Activated CD4-positive, alpha-beta T cell treated with anti-CD3 and anti-CD28 coated beads, Interleukin-2, amount 50 U/mL, for 1 hour (primary cell): ENCODE measurements around the gene NF2.
A peak's percentile ranks its signal among the peaks of the same experiment; 100 is the strongest.

Source experiments
- DNase-seq: peaks from one replicate; pipeline ENCODE4 v3.0.0-alpha.2; 2020

Gene NF2

DNA sequence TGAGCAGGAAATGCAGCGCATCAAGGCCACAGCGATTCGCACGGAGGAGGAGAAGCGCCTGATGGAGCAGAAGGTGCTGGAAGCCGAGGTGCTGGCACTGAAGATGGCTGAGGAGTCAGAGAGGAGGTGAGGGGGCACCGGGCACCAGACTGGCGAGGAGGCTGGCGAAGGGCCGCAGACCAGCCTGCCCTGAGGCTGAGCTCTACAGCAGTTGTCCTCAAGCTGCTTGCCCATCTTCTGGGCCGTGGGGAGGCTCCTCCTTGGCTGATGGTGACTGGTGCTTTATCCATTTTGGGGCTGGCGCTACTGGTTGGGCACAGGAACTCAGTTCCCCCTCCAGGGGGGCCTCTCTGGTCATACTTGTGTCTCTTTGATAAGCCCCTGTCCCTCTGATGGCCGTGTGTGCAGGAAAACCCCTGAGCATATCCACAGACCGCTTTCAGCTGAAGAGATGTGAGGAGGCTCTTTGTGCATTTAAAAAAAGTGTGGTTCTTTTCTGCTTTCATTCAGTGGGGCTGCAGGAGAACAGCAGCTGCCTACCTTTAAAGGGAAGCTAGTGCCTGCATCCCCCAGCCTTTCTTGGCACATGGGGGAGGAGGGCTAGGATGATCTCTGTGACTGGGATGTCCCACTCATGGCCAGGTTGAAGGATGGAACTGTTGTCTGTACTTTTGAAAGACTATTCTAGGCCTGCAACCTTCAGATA, 70.1 kb downstream of the NF2 start:
- no peak for DNase-seq

DNA sequence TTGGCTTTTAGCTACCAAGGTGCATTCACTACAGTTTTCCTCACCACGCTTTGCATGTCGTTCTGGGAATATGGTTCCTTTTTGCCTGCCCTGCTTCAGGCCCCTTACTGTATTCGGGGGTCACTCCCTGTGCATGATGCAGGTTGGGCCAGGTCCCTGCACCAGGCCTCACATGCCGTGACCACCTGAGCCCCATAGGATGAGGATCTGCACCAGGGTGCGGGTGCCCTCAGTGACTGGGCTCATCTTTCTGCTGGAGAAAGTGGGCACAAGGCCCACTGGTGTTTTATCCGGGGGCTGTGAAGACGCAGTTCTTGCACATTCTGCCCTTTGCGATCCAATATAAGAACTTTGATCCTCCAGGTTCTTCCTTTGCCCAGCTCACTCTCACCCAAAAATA, 70.7 kb downstream of the NF2 start:
- no peak for DNase-seq

DNA sequence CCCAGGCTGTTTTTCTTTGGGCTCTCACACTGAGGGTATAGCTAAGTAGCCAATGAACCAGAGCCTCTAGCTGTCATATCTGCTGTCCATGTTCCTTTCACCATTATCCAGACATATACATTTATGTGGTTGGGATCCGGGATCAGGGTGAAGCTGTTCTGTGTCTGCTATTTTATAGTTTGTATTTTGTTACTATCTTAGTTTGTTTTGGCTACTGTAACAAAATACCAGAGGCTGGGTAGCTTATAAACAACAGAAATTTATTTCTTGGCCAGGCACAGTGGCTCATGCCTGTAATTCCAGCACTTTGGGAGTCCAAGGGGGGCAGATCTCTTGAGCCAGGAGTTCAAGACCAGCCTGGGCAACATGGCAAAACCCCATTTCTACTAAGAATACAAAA, 75.9 kb downstream of the NF2 start:
- no peak for DNase-seq

DNA sequence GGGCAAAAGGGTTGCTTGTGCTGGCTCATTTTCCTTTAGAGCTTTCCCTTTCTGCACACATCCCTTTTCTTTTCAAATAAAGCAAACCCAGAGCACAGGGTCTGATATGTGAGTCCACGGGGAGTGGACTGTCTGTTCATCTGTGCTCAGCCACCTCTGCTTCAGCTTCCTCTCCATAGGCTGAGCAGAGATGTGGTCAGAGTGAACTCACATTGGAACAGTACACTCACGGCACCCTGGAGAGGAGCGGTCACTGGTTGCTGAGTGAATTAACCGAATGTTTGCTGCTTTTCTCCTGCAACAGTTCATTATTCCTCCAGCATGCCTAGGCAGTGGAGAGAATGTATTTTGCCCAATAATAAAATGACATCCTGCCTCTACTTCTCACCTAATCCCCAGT, 80.1 kb downstream of the NF2 start:
- DNase-seq, result no peak

DNA sequence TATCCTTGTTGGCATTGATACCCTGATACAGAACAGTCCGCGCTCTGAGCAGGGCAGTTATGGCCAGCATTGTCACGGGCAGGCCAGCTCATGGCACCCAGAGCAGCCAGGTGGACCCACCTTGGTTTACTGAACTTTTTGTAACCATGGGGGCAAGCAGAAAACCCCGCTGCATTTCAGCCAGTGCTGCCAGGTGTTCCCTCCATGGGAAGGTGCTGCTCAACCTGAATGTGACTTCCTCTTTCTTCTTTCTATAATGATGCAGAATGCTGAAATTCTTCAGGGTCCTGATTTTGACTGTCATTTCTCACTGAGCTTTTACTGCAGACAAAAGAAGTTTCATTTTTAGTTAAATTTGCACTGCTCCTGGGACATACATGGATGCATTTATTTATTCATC, 80.8 kb downstream of the NF2 start:
- DNase-seq, result no peak

DNA sequence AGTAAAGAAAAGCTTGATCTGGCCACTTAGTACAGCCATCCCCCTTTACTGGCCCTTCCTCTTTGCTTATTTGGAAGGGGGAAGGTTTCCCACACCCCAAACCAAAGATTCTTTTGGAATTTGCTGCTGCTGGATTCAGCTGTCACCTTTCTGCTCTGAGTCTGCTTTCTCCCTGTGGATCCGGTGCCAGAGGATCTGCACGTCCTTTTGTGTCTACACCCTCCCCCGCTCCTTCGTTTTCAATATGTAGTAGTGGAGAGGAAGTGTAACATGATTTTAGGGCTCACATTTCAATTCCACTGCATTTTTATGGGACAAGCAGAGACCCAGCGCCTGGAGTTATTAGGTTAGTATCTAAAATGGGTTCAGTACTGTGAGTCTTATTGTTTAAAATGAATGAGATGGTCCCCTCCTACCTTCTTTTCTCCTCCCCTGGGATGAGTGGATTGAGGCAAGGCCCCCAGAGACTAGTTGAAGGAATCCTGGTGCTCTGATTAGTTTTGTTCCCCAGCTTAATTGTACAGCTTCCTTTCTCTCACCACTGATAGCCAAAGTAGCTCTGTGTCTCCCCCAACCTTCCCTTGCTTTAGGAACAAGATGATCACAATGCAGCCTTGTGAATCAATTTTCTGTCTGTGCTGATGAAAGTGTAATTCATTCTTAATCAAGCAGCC, 85.9 kb downstream of the NF2 start:
- no peak for DNase-seq

DNA sequence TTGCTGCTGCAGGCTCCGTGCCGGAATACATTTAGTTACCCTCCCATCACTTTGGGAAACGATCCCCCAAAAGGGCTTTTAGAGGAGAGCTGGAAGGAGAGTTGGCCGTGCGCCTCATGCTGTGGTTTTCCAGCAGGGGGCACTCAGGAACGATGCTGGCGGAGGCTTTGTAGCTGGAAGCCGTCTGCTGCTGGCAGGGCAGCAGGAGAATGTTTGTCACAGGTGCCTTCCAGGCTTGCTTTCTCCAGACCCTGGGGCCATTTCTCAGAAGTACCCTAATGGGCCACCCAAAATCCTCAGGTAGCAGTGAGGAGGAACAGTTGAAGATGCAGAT, 86.4 kb downstream of the NF2 start:
- peak; percentile 38 for DNase-seq

DNA sequence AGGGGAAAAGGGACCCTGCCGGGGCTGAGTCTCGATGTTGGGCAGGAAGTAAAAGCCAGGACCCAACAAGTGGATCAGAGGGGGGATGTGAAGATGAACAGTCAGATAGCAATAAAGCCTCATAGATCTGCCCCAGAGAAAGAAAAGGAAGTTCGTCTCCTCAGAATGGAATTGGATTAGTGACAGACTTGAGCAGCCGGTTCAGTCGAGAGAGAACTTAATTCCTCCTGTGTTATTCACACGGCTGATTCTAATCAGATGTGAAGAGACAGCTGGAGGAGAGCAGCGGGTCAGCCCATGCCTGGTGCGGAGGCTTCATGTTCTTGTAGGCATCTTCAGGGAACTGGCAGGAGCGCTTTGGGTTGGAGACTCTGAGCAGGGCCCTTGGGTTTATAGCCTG, 87.0 kb downstream of the NF2 start:
- no peak for DNase-seq

DNA sequence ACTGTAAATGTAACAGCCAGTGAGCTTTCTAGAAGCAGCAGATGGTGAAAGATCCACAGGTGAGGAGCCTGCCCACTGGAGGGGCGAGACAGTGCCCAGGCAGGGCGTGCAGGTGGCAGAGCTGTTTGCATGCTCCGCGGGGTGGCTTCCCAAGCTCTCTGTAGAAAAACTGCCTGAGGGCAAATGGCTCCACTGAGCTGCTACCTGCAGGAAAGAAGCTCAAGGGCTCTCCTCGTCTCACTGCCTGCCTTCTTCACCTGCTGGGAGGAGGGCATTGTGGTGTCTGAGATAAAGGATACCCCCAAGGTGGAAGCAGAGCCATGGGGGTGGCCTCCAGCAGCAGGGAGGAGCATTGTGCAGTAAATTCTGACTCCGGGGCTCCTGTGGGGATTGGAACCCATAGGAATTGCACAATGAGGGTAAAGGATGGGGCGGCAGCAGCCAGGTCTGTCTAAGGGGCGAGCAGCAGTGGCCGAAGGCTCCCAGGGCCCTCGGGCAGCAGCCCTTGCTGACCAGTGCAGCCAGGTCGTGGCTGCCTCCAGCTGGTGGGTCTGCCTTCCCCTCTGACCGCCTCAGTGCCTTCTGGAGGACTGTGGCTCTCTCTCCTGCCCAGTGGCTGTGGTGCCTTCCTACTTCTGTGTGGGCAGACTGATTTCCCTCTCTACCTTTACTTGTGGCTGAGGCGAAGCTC, 88.3 kb downstream of the NF2 start:
- DNase-seq, result no peak

DNA sequence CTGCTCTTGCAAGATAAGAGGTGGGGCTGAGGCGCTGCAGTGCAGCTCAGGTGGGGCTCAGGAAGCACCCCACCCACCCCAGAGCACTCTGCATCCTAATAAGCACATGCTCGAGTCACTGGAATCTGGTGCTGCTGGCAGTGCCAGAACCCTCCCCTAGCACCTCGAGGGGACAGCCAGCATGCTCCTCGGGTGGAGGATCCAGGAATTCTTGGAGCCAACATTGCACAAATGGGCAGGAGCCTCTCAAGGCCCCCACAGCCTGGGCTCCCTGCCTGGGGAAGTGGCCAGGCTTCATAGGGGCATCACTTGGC, 88.9 kb downstream of the NF2 start:
- no peak for DNase-seq

DNA sequence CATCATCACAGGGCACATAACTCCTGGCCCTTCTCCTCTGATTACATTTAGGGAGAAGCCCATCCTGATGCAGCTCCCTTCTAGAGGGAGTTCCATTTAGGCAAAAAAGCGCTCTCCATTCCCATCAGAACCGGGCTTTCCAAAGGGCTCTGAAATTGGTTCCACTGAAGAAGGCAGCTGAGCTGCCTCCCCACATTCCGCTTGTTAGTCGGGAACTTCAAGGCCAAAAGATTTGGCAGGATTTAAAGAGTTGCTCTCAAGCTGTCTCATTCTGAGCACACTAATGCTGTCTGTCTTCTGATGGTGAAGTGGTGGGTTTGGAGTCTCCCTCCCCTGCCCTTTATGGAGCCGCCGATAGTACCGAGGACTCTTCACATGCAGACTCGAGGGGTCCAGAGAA, 89.7 kb downstream of the NF2 start:
- no peak for DNase-seq

DNA sequence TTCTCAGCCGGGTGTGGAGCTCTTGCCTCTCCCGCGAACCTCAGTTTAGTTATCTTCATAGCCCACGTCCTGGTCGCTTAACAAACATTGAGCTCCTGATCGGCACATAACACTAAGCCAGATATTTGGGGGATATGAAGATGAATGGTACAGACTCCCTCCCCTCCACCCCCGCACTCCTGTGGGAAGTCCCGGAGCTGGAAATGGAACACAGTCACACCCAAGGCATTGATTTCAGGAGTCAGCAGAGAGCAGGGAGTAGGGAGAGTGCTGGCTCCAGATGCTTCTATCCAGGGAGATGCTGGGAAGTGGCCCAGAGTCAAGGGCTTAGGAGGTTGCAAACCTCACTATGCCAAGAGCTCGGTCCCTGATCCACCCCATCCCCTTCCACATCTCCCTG, 90.2 kb downstream of the NF2 start:
- DNase-seq, result no peak

DNA sequence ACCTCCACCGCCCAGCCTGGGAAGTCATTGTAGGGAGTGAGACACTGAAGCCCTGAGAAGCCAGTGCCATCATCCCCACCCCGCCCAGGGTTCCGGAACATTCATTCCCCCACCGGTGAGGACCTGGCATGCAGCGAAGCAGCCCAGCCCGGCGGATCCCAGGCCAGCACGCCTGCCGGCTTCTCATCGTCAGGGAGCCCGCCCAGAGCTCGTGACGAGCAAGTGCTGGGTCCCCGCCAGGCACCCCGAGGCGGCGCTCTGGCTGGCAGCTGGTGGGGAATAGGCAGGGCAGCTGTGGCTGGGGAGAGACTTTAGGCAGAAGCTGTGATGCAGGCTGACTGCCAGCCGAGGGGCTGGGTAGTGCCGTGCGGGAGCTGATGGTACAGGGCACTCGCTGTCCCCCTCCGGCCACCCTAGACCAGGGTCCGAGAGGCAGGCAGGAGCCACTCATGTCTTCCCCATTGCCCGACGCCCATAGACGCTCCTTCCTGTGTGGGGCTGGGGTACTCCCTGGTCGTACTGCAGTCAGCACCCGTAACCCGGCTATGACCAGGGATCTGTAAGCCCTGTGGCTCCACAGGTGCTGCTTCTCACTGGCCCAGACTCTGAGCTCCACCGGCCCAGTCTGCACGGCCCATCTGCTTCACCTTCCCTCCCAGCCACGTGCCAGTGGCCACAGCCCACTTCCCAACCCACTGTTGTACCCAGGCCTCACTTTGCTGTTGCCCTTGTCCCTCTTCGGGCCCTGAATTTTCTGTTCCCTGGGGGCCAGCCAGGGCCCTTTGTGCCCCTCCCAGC, 91.9 kb downstream of the NF2 start:
- DNase-seq, result no peak

DNA sequence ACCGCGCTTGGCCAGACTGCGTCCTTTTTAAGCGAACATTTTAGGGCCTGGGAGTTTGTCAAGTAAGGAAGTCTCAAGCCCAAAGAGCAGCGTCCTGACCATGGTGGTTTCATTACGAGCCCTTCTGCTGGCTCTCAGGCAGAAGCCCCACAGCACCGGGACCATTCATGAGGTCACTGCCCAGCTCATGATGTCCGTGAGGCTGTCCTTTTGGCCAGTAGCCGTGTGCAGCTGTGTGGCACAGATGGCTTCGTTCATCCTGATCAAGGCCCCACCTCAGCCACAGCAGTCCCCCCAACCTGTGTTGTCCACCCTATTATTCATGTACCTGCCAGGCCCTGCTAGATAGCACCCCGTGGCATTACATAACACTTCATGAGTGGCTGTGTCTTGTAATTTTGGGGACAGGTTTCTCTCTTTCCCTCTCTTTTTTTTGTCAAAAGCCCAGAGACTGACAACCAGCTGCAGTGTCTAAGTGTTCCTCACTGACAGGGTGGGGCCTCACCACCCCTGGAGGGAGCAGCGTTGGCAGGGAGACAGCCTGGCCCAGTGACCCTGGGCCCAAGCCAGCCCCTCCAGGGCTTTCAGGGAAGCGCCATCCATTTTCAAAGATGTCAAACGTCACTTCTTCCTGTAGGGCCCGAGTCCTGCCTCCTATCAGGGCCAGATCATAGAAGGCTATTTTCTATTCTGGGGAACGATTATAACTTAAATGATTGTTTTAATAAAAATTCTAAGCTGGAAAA, 94.6 kb downstream of the NF2 start:
- DNase-seq, result no peak

DNA sequence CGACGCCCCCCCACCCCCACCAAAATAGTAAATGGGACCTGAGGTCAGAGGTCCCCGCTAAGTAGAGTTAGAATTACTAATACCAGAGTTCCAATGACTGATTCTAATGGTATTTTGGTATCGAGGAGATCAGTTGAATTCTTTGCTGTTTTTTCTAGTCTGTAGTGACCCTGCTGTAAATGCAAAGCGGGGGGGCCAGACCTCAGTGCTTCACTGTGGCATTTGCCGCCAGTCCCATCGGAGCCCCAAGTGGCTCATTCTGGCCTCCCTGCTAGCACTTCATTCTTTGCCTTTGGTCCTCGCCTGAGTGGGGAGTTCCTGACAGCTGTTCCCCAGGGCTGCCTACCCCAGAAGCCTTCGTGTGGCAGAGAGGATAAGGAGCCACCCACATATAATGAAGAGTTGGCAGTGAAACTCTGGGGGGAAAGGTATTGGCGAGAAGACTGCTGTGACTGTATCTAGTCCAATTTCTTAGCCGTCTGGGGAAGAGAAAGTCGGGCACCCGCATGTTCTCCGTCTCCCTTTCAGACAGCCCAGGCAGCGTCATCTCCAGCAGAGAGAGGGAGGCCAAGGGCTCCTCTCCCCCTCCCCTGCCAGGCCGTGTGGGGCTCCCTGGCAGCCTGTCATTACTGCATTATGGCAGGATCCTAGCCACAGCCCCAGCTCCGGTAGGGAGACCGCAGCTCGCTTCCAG, 96.9 kb downstream of the NF2 start:
- DNase-seq, result no peak

DNA sequence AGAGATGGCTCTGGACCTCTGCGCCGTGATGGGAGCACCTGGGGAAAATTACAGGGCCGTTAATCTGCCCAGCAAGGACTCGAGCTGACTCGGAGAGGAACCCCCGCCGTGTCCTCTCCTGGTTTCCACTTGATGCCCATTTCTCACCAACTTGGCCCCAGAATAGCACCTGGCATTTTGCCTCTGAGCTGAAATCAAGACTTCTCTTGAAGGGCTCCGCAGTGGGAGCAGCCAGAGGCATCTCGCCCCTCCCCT, 97.4 kb downstream of the NF2 start:
- DNase-seq, result no peak

DNA sequence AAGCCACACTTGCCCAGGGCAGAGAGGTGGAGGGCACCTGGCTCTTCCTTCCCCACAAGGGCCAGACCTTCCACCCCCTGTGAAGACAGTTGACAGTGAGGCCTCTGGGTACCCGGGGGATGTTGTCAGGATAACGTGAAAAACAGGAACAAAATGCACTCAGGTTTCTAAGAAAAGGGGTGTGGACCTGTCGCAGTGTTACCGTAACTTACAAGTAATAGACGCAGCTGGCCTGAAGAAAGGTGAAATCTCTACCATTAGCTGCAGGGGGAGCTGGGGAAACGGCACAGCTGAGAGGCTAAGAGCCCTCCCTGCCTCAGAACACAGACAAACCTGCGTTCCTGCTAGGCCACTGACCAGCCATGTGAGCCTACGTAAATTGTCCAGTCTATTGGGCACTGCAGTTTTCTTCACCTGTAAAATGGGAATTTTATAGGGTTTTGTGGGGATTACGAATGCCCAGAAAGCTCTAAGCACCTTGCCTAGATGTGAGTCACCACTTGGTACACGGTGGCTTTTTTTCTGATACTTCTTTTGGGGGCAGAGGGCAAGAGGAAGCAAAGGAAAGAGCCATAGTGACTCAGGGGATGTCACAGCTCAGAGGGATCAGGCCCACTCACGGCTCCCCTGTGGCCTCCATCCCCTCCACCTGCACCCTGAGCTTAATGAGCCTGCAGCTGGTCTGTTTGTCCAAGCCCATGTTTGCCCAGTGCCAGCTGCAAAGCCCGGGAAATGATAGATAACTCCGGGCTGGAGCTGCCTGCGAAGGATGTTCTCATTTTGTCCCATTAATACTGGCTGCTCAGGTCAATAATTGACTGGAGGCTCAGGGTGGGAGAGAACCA, 97.9 kb downstream of the NF2 start:
- peak; percentile 6 for DNase-seq

DNA sequence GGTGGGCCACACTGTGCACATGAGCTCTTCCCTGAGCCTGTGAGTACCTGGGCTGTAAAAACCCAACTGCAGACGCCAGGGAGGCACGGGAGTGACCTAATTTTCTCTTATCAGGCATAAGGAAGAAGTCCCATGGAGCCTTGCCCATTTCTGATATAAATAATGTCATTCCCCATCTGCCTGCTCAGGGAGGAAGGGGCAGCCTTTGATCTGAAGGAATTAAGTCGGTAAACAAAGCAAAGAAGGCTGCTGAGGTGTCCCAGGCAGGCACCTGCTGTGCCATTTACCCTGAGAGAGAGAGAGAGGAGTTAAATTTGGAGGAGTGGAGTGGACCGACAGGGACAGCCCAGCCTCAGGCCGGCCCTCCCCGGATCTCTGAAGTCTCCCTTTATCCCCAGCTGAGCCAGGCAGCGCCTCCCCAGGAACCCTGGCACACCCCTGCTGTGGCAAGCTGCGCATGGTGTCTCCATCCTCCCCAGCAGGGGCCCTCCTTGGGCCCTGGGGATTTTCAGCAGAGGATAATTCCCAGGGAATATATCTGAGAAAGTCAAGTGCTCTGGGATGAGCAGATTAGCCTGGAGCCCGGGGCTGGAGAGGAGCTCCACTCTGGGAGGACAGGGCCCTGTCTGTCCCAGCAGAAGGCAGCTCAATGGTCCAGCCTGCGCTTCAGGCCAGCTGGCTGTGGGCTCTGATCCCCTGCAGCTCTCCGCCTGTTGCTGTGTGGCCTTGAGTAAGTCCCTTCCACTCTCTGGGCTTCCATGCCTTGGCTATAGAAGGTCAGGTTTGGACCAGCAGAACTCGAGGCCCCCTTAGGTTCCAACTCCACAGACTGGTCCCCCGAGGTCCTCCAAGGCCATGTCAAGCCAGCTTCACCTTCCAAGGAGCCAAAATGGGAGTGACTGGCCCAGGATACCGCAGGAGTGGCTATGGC, 98.8 kb downstream of the NF2 start:
- DNase-seq, result no peak

DNA sequence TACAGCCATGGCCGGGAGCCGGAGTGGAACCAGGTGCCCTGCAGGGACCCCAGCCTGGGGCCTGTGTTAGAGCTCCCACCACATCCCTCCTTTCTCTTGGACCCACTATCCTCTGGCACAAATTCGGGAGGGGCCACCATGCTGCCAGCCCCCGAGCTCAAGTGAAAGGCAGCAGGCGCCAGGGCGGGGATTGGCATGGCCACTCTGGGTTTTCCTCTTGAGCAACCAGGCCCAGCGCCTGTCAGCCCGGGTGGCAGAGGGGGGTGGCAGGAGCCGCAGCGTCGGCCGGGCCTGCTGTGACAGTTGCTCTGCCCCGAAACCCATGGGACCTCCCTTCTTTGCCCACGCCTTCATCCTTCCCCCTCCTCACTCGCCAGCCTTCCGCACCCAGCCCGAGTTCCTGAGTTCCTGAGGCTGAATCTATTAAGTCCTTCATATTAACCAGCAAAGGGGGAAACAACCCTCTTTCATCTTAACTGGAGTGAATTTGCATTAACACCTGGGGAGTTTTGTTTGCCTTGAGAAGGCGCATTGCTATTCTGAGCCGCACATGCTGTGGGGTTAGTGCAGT, 99.6 kb downstream of the NF2 start:
- no peak for DNase-seq

DNA sequence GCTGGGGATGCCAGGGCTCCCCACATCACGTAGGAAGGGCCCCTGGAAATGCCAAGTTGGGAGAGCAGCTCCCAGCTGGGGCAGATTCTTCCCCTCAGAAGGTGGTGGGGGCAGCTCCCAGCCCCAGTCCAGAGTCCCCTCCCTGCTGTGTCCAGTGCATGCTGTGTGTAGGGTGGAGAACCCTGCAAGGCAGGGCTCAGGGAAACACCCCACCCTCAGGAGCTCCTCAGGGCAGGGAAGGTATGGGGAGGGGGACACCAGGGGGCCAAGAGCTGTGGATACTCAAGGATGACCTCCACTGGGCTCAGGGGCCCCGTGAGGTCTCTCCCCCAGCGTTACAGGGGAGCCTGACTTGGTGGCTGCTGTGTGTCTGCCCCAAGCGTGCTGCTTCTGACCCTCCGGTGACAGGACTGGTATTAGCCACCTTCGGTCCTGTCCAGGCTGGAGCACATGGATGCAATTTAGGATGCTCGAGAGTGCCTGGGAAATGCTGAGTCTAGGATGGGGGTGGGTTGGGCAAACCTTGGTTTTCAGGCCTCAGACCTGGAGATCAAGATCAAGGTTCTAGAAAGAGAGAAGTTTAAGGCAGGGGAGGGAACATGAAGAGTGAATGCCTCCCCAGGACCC, 100.2 kb downstream of the NF2 start:
- DNase-seq, result no peak
